SK-N-MC (cell line): ENCODE measurements around the gene RPUSD4.

Experiments
- EZH2 ChIP-seq: fragments of 200-600 bp; sonication (generic); IDR thresholded peaks from one replicate; pipeline ENCODE4 v1.6.1; 2017; ENCODE audit warnings: antibody characterized with exemption
- POLR2AphosphoS5 ChIP-seq: IDR thresholded peaks from 2 replicates; pipeline ENCODE4 v1.6.1; 2012; ENCODE audit warnings: mild to moderate bottlenecking, low read depth, low read length, borderline replicate concordance

- TF ChIP-seq POLR2AphosphoS5 (no peak), EZH2 (no peak)
Observed at GRCh38 chr11:126205359-126205758, 6.1 kb downstream of the RPUSD4 start.
